NCI-H524 treated with DMSO at 0.1 percent for 48 hours (cell line): ENCODE data around the gene SSR3.
"Not testable (repeated sequence)": the region's sequence is repeated elsewhere in the genome, so short reads cannot be mapped to it uniquely, and the experiment has no call there.

Experiments used
- DNase-seq: peaks from one replicate; lab custom pipeline; 2025; lab: John Stamatoyannopoulos, UW

The SSR3 gene

DNA sequence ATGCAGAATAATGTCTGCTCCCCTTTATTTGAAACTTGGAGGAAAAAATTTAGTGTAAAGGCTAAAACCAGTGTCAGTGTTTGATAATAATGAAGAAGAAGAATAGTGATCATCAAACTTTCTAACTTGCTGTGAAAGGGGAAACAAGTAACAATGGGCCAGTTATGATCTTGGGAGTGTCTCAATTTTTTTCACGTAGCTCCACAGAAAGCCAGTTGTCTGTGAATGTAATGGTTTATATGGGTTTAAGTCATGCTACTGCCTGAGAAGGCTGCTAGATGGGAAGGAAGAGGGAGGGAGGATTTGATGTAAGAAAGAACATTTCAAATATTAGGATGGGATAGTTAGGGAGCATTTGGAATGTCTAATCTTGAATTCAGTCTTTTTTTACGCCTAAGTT lies 21.1 kb upstream of the SSR3 start:
- DNase-seq = no peak

- no peak for DNase-seq
Observed at GRCh38 chr3:156575641-156576040, 20.7 kb upstream of the SSR3 start.

DNA sequence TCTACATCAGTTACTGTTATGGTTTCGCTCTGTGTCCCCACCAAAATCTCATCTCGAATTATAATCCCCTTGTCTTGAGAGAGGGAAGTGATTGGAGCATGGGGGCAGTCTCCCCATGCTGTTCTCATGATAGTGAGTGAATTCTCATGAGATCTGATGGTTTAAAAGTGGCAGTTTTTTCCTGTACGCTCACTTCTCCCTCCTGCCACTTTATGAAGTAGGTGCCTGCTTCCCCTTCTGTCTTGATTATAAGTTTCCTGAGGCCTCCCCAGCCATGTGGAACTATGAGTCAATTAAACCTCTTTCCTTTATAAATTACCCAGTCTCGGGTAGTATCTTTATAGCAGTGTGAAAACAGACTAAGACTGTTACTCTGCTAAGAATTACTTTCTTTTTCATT lies 15.0 kb upstream of the SSR3 start:
- DNase-seq = not testable (repeated sequence)

DNA sequence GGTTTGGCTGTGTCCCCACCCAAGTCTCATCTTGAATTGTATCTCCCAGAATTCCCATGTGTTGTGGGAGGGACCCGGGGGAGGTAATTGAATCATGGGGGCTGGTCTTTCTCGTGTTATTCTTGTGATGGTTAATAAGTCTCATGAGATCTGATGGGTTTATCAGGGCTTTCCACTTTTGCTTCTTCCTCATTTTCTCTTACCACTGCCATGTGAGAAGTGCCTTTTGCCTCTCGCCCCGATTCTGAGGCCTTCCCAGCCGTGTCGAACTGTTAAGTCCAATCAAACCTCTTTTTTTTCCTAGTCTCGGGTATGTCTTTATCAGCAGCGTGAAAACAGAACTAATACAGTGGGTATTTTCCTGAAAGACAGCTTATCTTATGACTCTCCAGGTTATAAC lies 14.1 kb upstream of the SSR3 start:
- DNase-seq = not testable (repeated sequence)

DNA sequence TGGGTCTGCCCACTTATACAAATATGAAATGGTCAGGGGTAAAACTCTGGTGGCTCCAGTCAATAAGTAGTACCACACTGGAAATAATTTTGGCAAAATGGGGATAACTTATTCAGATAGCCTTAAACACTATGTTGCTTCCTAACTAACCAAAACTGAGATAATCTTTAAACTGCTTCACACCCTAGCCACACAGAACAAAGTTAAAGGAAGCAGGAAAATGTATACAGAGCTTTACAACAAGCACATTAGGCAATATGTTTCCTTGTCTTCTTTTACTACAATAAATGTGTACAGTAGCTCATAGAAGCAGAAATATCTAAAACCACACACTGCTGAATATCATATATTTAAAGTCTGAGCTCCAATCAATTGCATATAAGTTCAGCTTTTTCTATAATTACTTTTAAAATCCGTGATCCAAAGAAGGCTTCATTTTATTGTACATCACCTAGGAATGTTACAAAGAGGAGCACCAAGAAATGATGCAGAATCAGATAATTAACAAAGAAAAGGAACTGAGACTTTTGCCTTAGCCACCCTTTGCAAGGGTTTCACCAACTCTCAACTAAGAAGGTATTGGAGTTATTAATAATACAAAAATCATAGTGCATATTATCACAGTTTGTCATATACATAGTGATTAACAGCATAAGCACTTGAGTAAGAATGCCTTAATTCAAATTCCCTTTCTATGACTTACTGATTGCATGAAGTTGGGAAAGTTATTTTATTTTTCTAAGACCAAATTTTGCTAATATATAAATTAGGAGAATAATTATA lies 9.2 kb upstream of the SSR3 start:
- DNase-seq = no peak

- not testable (repeated sequence) for DNase-seq
Observed at GRCh38 chr3:156562486-156562885, 7.6 kb upstream of the SSR3 start.

- DNase-seq = no peak
Observed at GRCh38 chr3:156561533-156561932, 6.6 kb upstream of the SSR3 start.

DNA sequence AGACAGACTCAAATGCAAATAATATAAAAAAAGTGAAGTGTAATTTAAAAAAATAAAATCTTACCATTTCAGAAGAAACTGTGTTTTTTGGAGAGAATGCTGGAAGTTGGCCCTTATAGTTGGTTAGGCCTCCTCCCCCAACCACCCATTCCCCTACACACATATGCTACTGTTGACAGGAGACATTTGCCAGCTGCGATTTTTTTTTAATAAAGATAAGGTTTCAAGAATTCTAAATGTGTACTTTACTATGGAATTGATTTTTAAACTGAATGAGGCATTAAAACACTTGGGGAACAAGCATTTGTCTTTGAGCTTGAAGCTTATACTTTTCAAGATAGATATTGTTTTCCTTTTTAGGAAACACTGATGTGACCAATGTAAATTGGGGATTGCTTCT lies 4.4 kb upstream of the SSR3 start:
- no peak for DNase-seq

DNA sequence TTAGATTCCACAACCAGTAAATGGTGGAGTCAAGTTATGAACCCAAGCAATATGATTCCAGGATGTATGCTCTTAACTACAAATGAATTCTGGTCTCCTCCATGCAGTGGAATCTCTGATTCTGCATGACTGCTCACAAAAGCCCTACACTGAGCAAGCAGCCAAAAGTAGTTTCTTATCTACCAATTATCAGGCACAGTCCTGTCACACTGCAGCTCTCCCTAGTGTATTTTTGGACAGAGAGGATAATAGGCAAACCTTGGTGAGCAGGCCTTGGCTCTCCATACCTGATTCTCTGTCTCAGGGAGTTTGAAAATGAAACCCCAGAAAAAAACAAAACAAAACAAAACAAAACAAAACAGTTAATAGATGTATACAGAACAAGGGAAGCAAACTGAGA lies 3.5 kb upstream of the SSR3 start:
- DNase-seq = no peak

GRCh38 chr3:156554515-156554841 lies 439 bp downstream of the SSR3 start:
- DNase-seq = no peak

DNA sequence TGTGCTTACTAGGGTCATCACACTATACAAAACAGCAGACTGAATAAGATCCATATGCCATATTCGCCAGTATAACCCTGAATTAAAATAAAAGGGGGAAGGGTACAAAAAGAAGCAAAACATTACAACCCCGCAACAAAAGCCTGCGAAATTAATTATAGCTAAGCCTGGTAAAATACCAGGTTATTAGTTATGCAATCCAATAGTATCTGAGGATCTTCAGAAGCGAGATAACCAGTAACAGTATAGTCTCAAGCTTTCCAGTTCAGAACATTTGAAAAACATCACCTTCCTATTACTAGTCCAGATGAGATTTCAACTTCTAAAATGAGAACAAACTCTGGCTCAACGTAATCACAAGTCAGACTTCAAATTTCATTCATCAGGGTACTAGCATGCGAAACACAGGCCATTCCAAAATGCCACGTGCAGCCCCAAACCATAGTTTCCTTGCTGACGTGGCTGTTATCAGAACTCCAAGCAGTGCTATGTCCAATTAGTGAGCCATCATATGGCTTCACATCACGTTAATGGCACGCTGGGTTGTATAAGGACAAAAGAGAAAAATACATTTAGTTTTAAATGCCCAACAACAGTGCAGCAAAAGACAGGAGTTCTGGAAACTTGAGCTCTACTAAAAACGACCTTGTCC lies 1.1 kb downstream of the SSR3 start:
- DNase-seq = no peak

GRCh38 chr3:156552973-156553372 lies 1.9 kb downstream of the SSR3 start:
- DNase-seq = no peak

DNA sequence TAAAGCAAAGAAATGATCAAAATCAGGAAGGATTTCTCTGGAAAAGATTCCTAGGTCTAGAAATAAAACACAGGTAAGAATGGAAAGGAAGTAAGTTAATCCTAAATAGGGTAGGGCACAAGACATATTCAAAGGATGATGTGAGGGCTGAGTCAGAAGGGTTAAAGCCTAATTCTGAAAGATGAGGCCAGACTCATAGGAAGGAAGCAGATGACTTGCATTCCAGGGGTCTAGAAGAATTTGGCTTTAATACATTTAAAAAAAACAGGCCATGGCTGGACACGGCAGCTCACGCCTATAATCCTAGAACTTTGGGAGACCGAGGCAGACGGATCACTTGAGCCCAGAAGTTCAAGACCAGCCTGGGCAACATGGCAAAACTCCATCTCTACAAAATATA lies 3.2 kb downstream of the SSR3 start:
- no peak for DNase-seq

GRCh38 chr3:156551261-156551660 lies 3.7 kb downstream of the SSR3 start:
- no peak for DNase-seq

- DNase-seq = no peak
Observed at GRCh38 chr3:156548902-156549301, 6.0 kb downstream of the SSR3 start.

GRCh38 chr3:156548041-156548687 lies 6.8 kb downstream of the SSR3 start:
- DNase-seq = no peak

DNA sequence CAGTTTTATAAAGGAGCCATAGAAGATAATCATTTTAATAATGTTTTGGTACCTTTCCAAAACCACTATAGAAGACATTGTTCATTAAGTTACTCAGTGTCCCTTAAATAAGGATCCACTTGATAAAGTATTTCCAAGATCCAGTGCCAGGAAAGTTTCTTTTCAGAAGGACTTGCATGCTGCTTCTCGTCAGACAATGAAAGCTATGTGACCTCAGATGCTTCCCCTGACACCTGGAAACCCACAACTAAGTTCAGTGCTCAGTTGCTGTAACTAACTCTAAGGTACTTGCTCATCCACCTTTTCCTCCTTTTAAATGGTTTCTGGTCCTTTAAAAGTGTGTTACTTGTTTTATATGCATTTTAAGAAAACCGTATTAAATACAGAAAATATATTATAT lies 7.3 kb downstream of the SSR3 start:
- no peak for DNase-seq

DNA sequence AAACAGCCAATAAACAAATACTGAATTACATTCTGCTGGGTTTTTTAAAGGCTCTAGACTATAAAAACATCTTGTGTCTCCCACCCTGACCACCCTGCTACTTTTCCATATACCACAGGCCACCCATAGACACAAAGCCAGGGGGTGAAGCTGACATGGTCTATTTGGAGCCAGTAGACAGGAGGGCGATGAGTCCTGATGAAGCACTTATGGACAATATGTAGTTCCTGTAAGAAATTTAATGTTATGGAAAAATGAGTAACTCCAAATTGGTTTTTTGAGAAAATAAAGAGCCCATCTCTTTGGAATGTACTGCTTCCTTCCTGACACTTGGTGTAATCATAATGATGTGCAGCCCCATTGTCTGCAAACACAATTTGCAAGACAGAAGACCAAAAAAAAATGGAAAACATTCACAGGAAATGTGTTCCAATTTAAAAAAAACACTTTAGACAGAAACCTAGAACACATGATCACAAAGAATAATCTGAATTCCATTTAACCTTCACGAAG lies 11.8 kb downstream of the SSR3 start:
- DNase-seq = no peak

GRCh38 chr3:156542101-156543042 lies 12.5 kb downstream of the SSR3 start:
- no peak for DNase-seq

GRCh38 chr3:156539802-156540201 lies 15.1 kb downstream of the SSR3 start:
- DNase-seq = no peak

GRCh38 chr3:156539051-156539450 lies 15.9 kb downstream of the SSR3 start:
- no peak for DNase-seq
